LHCN-M2 (cell line): ENCODE measurements around the gene COL3A1. TPM values are rescaled to one million over a fixed set of nuclear protein-coding genes. Genes with fewer than 3 reads are reported as not detected.
A peak's percentile ranks its signal among the peaks of the same experiment; 100 is the strongest.

Source experiments
- DNase-seq: peaks from one replicate; pipeline ENCODE4 v3.0.0-alpha.2; 2012; ENCODE audit warnings: low read depth
- total RNA-seq: library from RNA; depleted of rRNA; stranded (reverse); fragments of >200 nt; gene quantifications from 2 replicates; pipeline ENCODE4 v1.2.3, GENCODE V29; 2014

The COL3A1 gene
- total RNA-seq, 1 experiment from 2014 or later: 602 TPM

- DNase-seq: no peak
Observed at GRCh38 chr2:189015359-189015758, 41.2 kb downstream of the COL3A1 start.

GRCh38 chr2:189016311-189016861, 42.2 kb downstream of the COL3A1 start:
- no peak for DNase-seq

GRCh38 chr2:189018631-189019030, 44.5 kb downstream of the COL3A1 start:
- peak; percentile 68 for DNase-seq

- peak; percentile 52 for DNase-seq
Observed at GRCh38 chr2:189020179-189020578, 46.0 kb downstream of the COL3A1 start.

GRCh38 chr2:189022053-189022481, 47.9 kb downstream of the COL3A1 start:
- DNase-seq: peak; percentile 62

GRCh38 chr2:189022492-189022891, 48.3 kb downstream of the COL3A1 start:
- DNase-seq: no peak

- no peak for DNase-seq
Observed at GRCh38 chr2:189024901-189025618, 50.9 kb downstream of the COL3A1 start.

- peak; percentile 55 for DNase-seq
Observed at GRCh38 chr2:189037518-189037917, 63.3 kb downstream of the COL3A1 start.

- DNase-seq: no peak
Observed at GRCh38 chr2:189045836-189046235, 71.7 kb downstream of the COL3A1 start.

- no peak for DNase-seq
Observed at GRCh38 chr2:189046320-189046719, 72.1 kb downstream of the COL3A1 start.

- no peak for DNase-seq
Observed at GRCh38 chr2:189047171-189047888, 73.2 kb downstream of the COL3A1 start.

GRCh38 chr2:189048189-189048588, 74.0 kb downstream of the COL3A1 start:
- no peak for DNase-seq

- DNase-seq: no peak
Observed at GRCh38 chr2:189049709-189050164, 75.6 kb downstream of the COL3A1 start.

- no peak for DNase-seq
Observed at GRCh38 chr2:189050165-189050712, 76.1 kb downstream of the COL3A1 start.

GRCh38 chr2:189056200-189057106, 82.3 kb downstream of the COL3A1 start:
- DNase-seq: no peak

GRCh38 chr2:189057316-189057715, 83.1 kb downstream of the COL3A1 start:
- DNase-seq: no peak

GRCh38 chr2:189060096-189060642, 86.0 kb downstream of the COL3A1 start:
- DNase-seq: no peak
